ENCODE data around the gene PRG3. TPM values are rescaled to one million over a fixed set of nuclear protein-coding genes. Genes with fewer than 3 reads are reported as not detected.
"Not testable (repeated sequence)": the region's sequence is repeated elsewhere in the genome, so short reads cannot be mapped to it uniquely, and the experiment has no call there.

The PRG3 gene
- total RNA-seq, 1 donor from 2014 or later: not detected

DNA sequence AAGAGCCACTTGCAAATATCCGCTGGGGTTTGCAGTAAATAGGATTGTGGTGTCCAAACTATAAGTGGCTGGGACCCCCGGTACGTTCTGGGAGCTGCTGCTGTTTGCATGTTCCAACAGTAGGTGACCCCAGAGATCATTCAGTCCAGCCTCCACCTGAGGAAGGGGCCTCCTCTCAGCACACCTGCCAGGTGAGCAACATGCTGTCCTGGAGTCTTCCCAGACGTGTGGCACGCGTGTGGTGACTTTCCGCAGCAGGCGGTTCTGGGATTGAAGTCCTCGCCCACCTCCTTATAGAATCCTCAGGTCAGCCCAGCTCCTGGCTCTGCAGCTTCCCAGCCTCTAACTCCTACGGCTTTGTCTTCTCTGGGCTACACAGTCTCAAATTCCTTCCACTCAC lies 36.1 kb downstream of the PRG3 start:
- DNase-seq (ENCODE audit: low spot score): no peak

DNA sequence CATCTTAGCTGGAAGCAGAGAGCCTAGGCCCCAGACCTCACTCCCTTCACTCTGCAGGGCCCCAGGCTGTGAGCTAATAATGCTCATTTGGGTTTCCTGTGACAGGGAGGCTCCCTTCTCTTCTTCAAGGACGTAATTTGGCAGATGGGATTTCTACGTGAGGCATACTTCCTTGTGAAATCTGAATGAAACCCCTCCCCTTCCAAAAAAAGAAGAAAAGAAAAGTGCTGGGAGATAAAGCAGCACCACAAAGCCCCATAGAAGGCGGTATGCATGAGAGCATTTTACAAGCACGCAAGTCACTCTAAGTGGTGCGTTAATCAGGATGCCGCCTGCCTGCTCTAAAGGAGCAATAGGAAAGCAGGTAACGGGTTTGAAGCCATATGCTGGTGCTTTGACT lies 37.1 kb downstream of the PRG3 start:
- DNase-seq (ENCODE audit: low spot score) (no peak), ATAC-seq (no peak)

More for the DNA sequence above, 36.1 kb downstream of the PRG3 start:
- ATAC-seq: no peak

DNA sequence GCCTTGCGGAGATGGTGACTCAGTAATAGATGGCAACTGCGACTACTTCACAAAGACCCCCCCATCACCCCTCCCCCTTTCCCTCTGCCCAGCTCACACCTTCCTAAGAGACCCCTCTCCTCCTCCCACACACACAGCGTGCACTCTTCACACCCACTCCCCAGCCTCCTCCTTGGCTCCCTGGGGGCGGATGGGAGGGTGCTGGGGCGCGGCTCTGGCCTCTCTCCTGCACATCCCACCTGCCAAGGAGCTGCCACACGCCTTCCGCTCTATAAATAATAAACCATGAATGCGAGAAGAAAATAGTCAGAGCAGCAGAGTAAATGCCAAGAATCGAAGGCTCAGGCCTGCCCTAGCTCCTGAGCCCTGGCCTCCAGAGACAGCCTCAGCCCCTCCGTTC lies 38.2 kb downstream of the PRG3 start:
- DNase-seq (ENCODE audit: low spot score) (no peak), ATAC-seq (no peak)

DNA sequence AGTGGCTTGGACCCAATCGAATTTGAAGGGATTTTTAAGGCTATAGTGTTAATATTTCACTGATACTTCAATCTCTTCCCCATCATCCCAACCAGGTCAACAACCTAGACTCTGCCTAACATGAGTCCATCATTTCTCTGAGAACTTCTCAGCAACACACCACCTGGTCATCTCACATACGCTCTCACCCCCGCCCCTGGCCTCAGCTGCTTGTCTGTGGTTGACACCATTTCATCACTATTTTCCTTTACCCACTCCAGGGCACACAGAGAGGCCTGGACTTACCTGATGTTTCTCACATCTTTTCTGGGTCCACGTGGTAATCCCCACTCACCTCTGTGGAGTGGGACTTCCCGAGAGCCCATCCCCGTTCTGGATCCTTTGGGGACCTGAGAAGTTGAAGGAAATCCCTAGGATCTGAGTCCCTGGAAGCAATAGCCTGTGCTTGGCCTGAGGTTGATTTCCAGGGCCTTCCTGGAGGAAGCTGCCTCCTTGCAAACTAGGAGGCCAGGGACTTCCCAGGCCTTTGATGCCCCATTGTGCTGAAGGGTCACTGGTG lies 39.6 kb downstream of the PRG3 start:
- no peak for ATAC-seq
- no peak for DNase-seq (ENCODE audit: low spot score)

DNA sequence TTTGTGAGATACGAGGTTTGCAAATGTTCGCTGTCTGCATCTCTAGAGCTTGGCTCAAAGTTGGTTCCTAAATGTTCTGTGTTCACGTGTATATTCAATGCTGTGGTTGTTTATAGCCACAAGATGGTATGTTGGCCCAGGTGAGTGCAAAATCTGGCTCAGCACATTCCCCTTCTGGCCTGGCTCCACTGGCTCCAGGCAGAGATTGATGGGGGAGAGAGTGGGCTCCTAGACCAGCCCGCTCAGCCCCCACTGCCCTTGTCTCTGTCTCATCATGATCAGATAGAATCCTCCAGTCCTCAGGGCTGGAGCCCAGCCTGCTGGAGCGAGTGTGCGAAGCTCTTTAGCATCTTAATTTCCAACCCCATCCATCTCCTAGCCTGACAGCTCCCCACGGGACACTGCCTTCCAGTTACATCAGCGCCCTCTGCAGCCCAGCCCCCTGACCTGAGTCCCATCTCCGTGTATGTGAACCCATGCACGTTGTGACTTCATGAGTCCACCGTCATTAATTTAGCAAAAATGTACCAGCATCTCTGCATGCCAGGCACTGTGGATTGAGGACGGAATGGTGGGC lies 40.8 kb downstream of the PRG3 start:
- DNase-seq (ENCODE audit: low spot score) (no peak), ATAC-seq (peak; percentile 32)

DNA sequence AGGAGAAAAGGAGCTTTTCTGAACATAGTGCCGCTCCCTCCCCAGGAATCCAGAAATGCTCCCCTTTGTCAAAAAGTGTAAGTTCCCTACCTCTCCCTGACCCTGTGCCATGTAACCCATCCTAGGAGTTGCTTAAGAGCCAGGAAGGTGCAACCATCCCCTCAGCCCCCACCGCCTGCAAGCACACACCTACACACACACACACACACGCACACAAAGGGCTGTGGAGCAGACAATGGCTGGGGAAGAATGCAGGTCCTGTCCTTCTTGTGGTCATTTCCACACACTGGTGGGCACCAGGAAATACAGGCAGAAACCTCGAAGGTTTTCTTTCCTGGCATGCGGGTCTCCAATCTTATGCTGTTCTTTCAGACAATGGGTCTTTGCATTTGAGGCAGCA lies 41.6 kb downstream of the PRG3 start:
- ATAC-seq (no peak), DNase-seq (ENCODE audit: low spot score) (no peak)

DNA sequence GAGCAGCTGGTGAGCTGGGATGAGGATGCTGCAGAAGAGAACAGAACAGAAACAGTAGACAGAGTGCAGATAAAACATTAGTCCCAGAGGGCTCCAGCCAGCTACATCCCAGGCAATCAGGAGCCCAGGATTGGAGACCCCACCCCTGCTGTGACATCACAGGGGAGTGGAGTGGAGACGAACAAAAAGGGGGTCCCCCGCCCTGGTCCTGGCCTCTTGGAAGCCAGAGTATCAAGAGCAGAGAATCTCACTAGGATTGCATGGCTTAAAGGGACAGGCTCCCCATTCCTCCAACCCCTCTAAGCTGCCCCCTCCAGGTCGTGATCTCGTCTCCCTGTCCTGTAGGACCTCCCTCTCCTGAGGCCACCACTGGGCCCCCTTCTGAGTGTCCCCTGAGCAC lies 42.8 kb downstream of the PRG3 start, which contains the start of gene P2RX3:
Gene P2RX3 (plus strand): TSS at position 211 of the 400 bp plus-strand sequence. CDS start 199 bp downstream, outside the sequence.
- no peak for DNase-seq (ENCODE audit: low spot score)
- no peak for ATAC-seq

DNA sequence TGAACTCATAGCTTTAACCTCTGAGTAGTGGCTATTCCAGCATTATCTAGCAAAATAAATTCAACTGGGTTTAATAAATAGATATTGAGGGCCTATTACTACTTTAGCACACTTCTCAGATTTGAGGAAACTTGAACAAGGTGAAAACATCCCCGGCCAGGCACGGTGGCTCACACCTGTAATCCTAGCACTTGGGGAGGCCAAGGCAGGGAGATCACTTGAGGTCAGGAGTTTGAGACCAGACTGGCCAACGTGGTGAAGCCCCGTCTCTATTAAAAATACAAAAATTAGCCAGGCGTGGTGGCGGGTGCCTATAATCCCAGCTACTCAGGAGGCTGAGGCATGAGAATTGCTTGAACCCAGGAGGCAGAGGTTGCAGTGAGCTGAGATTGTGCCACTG lies 44.1 kb downstream of the PRG3 start:
- not testable (repeated sequence) for ATAC-seq; DNase-seq (ENCODE audit: low spot score)

DNA sequence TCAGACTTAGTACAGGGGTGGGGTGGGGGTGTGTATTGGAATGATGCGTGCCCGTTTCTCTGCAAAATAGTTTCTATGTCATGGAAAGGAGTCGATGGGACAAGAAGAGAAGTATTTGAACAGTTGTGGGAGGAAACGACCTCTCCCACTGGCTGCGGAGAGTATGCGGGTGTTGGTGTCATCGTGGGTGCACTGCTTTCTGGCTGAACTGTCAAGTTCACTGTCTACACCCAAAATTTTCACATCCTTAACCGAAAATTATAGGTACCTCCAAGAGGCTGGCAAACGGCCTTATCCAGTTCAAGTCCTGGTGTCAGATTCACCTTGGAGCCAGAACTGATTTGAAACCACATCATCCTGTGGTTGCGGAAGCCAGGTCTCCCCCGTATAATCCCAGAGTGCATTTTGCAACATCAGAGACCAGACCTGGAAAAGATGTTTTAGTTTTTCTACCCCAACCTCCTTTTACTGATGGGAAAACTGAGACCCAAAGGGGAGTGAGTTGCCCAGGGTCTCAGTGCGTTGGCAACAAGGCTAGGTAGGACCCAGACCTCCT lies 44.8 kb downstream of the PRG3 start:
- no peak for ATAC-seq
- no peak for DNase-seq (ENCODE audit: low spot score)

DNA sequence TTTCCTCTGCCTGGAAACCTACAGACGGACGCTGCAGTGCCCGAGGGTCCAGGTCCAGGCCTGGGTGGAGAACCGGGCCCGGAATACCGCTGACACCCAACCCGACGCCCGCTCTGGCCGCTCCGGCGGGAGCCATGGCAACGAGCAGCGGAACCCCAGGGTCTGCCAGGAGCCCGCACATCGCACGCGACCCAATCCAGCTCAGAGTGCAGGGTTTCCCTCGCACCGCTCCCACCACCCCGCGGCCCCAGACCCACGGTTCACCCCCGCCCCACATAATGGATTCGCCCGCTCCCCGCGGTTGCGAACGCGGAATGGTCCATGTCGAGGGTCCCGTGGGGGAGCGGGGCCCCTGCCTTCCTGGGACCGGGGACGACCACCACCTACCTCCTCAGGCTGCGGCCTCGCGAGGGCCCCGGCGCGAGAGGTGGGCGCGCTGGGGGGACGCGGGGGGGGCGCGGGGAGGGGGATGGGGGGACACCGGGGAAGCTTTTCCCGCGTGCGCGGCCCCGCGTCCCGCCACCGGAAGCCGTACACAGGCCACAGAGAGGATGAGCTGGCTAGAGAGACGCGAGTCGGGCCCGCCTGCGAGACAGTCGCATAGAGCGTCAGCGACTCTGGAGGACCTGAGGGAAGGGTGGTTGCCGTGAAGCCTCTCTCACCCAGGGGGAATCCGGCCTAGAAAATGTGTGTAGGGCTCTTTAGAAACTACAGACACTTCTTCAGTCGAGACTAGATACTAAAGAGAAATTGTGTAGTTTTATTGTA lies 45.4 kb downstream of the PRG3 start, which contains the start of gene SSRP1:
Gene SSRP1 (minus strand): TSS at position 550 of the 768 bp plus-strand sequence. CDS start 771 bp downstream, outside the sequence.
- ATAC-seq (peak; percentile 97), DNase-seq (ENCODE audit: low spot score) (peak; percentile 86)

DNA sequence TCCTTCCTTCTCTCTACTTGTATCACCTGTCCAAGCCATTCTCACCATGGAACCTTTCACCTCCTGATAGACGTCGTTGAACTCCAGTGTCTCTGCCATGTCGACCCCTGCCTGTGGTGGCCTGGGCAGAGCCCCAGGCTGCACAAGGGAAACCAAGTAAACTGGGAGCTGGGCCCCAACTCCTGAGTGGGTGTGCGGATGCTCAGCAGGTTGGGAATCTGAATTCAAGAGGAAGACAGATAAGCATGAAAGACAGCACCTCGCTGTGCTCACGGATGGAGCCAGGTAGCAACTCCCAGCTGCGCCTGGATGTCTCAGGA lies 46.0 kb downstream of the PRG3 start:
- ATAC-seq: no peak
- no peak for DNase-seq (ENCODE audit: low spot score)

DNA sequence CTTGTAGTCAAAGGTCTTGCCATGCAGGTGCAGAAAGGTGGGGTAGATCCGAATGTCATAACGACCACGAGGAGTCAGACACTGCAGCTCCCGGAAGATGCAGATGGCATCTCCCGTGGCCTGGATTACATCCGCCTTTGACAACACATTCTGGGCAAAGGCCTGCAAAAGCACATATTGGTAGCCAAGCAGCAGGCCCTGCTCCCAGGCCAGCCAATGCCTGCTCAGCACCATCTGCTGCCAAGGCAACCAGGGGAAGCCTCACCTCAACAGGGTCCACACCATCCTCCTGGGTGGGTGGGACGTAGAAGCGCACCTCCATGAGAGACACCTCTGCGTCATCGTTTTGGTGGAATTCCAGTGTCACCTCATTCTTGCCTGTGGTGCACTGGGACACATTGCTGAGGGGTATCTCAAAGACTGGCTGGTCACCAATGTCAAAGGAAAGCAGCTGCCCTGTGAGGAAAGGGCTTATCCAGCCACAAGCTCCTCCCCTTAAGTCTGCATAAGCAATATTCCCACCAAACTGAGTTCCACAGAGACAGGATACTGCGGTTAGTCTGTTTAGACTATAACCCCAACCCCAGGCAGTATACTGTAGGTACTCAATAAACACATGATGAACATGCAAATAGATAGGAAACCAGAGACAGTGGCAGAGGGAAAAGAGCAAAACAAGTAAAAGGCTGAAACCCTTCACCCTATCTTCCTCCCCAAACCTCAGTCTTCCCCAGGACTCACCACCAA lies 48.1 kb downstream of the PRG3 start:
- DNase-seq (ENCODE audit: low spot score) (no peak), ATAC-seq (no peak)

DNA sequence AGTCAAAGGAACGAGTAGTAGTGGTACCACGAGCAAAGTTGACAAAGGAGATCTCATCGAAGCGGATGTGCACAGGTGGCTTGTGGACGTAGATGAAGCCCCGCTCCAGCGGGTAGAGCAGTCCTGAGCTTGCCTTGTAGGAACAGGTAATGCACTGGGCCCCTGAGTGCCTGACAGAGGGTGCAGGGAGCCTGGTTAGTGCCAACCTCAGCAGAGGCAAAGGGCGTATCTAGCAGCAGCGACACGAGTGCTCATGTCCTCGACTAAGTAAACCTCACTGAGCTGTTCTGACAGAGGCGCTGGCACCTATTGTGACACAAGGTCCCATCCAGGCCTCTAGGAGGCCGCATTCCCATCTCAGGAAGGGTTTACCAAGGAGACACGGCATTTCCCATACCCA lies 49.2 kb downstream of the PRG3 start:
- DNase-seq (ENCODE audit: low spot score): no peak
- ATAC-seq: no peak

DNA sequence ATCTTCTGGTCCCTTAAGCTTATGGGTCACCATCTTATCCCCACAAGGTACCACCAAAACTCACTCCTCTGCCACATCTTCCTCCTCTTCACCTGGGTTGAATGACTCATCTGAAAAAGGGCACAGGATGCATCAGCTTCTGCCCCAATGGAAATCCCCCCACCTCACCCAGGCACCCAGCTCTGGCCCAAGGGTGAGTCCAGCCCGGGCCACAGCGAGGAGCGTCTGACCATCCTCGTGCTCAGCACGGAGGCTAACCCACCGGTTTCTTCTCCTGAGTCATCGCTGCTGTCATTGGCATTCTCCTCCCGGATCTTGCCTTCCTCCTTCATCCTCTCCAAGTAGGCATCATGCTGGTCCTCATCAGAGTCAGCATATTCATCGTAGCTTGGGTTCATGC lies 50.9 kb downstream of the PRG3 start:
- ATAC-seq: no peak
- DNase-seq (ENCODE audit: low spot score): no peak

DNA sequence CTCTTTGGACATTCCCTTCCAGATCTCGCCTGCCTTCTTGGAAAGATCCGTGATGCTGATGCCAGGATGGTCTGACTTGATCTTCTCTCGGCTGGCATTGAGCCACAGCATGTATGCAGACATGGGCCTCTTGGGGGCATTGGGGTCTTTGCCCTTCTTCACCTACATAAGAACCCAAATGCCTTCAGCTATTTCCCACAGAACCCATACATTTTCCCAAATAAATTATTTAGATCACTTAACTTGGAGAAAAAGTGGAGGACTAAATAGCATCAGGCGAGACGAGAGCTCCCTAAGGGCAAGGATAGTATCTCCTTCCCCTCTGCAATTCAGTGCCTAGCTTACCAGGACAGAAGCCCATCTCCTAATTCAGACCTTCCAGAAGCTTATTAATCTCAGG lies 53.2 kb downstream of the PRG3 start:
- DNase-seq (ENCODE audit: low spot score): no peak
- no peak for ATAC-seq

Other genes starting within 250 kb of the PRG3 start
- gene LRRC55, start 199.2 kb downstream of the PRG3 start, total RNA-seq: 0.13 TPM
- 2.4 TPM for gene APLNR, start 143.9 kb downstream of the PRG3 start, total RNA-seq
- 102 TPM for gene TNKS1BP1, start 56.2 kb downstream of the PRG3 start, total RNA-seq
- gene SSRP1, start 45.3 kb downstream of the PRG3 start, total RNA-seq: 24.3 TPM
- gene P2RX3, start 42.8 kb downstream of the PRG3 start, total RNA-seq: 0.50 TPM
- gene PRG2, start 9.5 kb upstream of the PRG3 start, total RNA-seq: 1.6 TPM
- gene SLC43A3, start 46.0 kb upstream of the PRG3 start, total RNA-seq: 127 TPM
- gene RTN4RL2, start 79.4 kb upstream of the PRG3 start, total RNA-seq: 22.0 TPM
- 115 TPM for gene SLC43A1, start 134.6 kb upstream of the PRG3 start, total RNA-seq
- gene TIMM10, start 149.6 kb upstream of the PRG3 start, total RNA-seq: 39.3 TPM
- not detected for gene SMTNL1, start 156.4 kb upstream of the PRG3 start, total RNA-seq
- gene UBE2L6, start 186.5 kb upstream of the PRG3 start, total RNA-seq: 53.0 TPM
- gene SERPING1, start 216.5 kb upstream of the PRG3 start, total RNA-seq: 1,854 TPM